PFSK-1 (cell line): ENCODE data around the gene PKP1.

ENCODE experiments used
- FOXP2 ChIP-seq: optimal IDR thresholded peaks from 2 replicates; pipeline ENCODE3; 2011; ENCODE audit warnings: borderline replicate concordance, control low read depth, inconsistent platforms; ENCODE audit not compliant: insufficient read depth; ENCODE audit errors: extremely low read length, extremely low read depth
- POLR2AphosphoS5 ChIP-seq: IDR thresholded peaks from 2 replicates; pipeline ENCODE4 v1.6.1; 2012; ENCODE audit warnings: low read depth, mild to moderate bottlenecking, control low read depth, low read length, moderate library complexity
- SIN3A ChIP-seq: IDR thresholded peaks from 2 replicates; pipeline ENCODE4 v1.6.1; 2012; ENCODE audit warnings: mild to moderate bottlenecking, low read length, moderate library complexity, borderline replicate concordance; ENCODE audit not compliant: insufficient read depth
- TAF1 ChIP-seq: IDR thresholded peaks from 2 replicates; pipeline ENCODE4 v1.6.1; 2012; ENCODE audit warnings: low read length, control low read depth, borderline replicate concordance; ENCODE audit not compliant: insufficient read depth
- TF ChIP-seq, protein P1 (sequence below), 2 experiments: IDR thresholded peaks; 2 replicates each; pipeline versions ENCODE4 v1.6.1 to v1.8.0; 2011 to 2012; ENCODE audit warnings: low read depth in 2 of 2, low read length in 2 of 2, control low read depth in 1 of 2, inconsistent platforms in 1 of 2, mild to moderate bottlenecking in 1 of 2, moderate library complexity in 1 of 2; ENCODE audit not compliant: insufficient read depth in 1 of 2

The PKP1 gene

DNA sequence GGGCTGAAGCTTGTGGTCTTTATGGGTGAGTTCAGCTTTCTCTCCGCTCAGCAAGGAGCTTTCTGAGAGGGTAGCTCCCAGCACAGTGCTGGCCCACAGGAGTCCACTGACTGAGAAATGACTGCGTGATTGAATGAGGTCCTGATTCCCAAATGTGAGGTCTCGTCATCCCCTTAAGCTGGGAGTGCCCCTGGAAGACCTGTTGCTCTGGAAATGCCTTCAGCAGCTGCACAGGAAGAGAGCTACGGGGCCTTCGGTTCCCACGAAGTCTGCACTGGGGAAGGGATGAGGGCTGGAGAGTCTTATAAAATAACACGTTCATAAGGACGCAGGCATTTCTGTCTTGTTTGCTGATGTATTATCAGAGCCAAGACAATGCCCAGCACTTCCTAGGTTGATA, 80.2 kb downstream of the PKP1 start:
- TF ChIP-seq TAF1 (no peak), FOXP2 (no peak), SIN3A (no peak), POLR2AphosphoS5 (no peak)
- TF ChIP-seq, protein P1, sequence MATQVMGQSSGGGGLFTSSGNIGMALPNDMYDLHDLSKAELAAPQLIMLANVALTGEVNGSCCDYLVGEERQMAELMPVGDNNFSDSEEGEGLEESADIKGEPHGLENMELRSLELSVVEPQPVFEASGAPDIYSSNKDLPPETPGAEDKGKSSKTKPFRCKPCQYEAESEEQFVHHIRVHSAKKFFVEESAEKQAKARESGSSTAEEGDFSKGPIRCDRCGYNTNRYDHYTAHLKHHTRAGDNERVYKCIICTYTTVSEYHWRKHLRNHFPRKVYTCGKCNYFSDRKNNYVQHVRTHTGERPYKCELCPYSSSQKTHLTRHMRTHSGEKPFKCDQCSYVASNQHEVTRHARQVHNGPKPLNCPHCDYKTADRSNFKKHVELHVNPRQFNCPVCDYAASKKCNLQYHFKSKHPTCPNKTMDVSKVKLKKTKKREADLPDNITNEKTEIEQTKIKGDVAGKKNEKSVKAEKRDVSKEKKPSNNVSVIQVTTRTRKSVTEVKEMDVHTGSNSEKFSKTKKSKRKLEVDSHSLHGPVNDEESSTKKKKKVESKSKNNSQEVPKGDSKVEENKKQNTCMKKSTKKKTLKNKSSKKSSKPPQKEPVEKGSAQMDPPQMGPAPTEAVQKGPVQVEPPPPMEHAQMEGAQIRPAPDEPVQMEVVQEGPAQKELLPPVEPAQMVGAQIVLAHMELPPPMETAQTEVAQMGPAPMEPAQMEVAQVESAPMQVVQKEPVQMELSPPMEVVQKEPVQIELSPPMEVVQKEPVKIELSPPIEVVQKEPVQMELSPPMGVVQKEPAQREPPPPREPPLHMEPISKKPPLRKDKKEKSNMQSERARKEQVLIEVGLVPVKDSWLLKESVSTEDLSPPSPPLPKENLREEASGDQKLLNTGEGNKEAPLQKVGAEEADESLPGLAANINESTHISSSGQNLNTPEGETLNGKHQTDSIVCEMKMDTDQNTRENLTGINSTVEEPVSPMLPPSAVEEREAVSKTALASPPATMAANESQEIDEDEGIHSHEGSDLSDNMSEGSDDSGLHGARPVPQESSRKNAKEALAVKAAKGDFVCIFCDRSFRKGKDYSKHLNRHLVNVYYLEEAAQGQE (IDR thresholded peaks at IDR 0.05; ENCODE audit: insufficient read depth in 1 of 2, low read depth in 2 of 2, low read length in 2 of 2), result no peak

- no peak for TF ChIP-seq TAF1
- TF ChIP-seq FOXP2, result no peak
- TF ChIP-seq, protein P1 (IDR thresholded peaks at IDR 0.05; ENCODE audit: insufficient read depth in 1 of 2, low read depth in 2 of 2, low read length in 2 of 2), result no peak
- no peak for TF ChIP-seq SIN3A
- no peak for TF ChIP-seq POLR2AphosphoS5
These were observed 81.5 kb downstream of the PKP1 start for GRCh38 chr1:201364808-201365105.

DNA sequence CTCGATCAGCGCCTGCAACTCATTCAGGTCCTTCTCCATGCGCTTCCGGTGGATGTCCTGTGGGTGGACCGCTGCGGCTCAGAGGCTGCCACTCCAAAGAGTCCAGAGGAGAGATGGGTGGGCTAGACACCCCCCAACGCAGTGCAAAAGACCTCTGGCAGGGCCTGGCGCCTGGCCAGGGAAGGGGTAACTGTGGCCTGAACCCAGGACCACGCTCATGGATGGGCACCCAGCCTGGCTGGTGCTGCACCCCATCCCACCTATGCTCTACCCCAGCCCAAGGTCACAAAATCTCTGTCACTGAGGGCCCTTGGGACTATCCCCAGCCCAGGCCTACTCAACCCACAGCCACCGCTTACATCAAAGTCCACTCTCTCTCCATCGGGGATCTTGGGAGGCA, 81.9 kb downstream of the PKP1 start:
- TF ChIP-seq POLR2AphosphoS5, result no peak
- TF ChIP-seq TAF1, result no peak
- TF ChIP-seq, protein P1 (IDR thresholded peaks at IDR 0.05; ENCODE audit: insufficient read depth in 1 of 2, low read depth in 2 of 2, low read length in 2 of 2), result no peak
- no peak for TF ChIP-seq FOXP2
- TF ChIP-seq SIN3A, result no peak

DNA sequence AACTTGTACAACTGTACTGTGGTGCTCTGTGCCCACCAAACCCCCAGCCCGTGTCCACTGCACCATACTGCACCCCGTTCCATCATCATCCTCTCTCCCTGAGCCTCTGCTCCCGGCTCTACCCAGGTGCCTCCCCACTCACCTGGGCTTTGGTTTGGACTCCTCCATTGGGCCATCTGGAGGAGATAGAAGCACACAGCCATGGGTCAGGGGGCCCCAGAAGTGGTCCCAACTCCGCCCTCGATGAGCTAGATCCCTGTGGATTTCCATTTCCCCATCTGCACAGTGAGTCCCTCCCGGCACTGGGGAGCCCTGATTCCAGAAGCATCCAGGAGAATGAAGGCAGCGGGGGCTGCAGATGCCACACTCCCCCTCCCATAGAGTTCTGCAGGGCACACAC, 83.4 kb downstream of the PKP1 start:
- no peak for TF ChIP-seq SIN3A
- TF ChIP-seq TAF1, result no peak
- TF ChIP-seq FOXP2, result no peak
- TF ChIP-seq, protein P1 (IDR thresholded peaks at IDR 0.05; ENCODE audit: insufficient read depth in 1 of 2, low read depth in 2 of 2, low read length in 2 of 2), result no peak
- TF ChIP-seq POLR2AphosphoS5, result no peak

DNA sequence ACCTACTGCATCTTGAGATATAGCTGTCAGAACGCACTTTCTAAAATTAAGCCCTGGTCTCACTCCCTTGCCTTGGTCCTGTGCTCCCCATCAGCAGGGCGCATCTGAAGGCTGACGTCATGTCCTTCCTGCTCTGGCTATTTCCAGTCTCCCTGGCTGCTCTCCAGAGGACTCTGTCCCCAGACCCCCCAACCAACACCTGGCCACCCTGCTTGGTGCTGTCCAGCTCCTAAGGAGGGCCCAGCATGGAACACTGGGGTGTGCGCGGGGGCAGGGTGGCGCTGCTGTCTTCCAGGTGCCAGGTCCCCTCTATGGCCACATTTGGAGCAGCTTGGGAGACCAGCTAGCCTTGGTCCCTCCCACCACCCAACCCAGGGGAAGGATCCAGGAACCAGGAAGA, 85.9 kb downstream of the PKP1 start:
- TF ChIP-seq, protein P1 (IDR thresholded peaks at IDR 0.05; ENCODE audit: insufficient read depth in 1 of 2, low read depth in 2 of 2, low read length in 2 of 2), result peak; percentile 57 to 84; a peak in 3 of 4 replicates
- no peak for TF ChIP-seq FOXP2
- TF ChIP-seq POLR2AphosphoS5, result no peak
- no peak for TF ChIP-seq TAF1
- no peak for TF ChIP-seq SIN3A
